HG03342 (cell line): ENCODE results near the gene PTK6.
"Not testable (repeated sequence)": the region's sequence is repeated elsewhere in the genome, so short reads cannot be mapped to it uniquely, and the experiment has no call there.

Experiments used
- ATAC-seq: cut with Tn5 transposase; IDR thresholded peaks from one replicate; pipeline ENCODE4 v1.9.1; 2021; ENCODE audit warnings: mild to moderate bottlenecking, moderate library complexity; ENCODE audit not compliant: unreplicated experiment

Gene PTK6

DNA sequence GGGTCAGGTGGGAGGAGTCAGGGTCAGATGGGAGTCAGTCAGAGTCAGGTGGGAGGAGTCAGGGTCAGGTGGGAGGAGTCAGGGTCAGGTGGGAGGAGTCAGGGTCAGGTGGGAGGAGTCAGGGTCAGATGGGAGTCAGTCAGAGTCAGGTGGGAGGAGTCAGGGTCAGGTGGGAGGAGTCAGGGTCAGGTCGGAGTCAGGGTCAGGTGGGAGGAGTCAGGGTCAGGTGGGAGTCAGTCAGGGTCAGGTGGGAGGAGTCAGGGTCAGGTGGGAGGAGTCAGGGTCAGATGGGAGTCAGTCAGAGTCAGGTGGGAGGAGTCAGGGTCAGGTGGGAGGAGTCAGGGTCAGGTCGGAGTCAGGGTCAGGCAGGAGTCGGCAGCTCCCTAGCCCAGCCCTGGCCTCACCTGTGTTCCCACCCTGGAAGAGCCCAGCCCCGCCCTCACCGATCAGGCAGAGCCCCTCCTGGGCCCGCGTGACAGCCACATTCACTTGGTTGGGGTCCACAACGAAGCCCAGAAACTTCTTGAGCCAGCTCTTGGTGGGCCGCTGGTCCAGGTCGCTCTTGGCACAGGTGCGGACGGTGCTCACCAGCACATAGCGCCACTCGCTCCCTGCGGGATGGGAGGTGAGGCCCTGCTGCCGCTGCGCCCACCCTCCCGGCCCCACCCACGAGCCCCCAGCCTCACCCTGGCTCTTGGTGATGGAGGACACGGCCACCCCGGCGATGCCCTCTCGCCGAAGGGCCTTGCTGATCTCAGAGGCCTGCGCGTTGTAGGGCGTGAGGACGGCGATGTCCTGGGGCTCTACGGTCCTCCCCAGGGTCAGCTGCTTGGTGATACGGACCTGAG, 22.5 kb upstream of the PTK6 start:
- not testable (repeated sequence) for ATAC-seq

DNA sequence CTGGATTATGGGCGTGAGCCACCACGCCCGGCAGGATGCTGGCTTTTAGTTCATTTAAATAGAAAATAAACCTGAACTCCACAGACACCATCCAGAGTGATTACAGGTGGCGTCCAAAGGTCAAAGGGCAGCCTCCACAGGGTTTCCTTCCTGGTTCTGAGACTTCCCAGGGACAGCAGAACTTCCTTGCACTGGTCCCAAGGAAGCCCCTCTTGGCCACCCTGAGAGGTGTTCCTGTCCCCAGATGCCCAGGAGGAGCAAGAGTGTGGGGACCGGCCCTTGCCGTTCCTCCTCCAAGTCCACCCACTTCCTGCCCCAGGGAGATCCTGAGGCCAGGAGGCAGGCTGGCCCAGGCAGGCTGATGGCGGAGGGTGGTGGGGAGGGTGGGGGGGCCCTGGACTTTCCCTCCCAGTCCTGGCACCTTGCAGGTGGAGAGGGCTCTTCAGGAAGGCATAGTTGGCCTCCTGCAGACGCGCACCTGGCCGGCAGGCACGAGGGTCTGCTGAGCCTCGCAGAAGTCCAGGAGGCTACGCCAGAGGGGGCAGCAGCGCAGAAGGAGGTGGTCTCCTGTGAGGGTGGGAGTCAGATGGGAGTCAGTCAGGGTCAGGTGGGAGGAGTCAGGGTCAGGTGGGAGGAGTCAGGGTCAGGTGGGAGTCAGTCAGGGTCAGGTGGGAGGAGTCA, 21.8 kb upstream of the PTK6 start:
- no peak for ATAC-seq

DNA sequence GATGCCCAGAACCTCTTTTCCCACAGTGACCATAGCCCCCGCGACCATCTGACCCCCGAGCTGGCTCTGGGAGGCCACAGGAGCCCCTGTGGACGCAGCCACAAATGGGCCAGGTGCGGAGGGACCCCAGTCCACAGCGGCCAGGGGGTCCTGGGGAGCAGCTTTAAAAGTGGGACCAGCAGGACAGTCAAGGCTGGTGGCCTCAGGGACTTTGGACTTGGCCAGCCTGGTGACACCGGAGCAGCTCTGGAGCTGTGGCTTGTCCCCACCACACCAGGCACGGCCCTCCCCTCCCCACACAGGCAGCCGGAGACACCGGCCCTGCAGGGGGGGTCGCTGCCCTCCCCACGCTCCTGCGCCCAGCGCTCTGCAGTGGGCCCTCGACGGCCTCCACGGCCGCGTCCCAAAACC, 20.3 kb upstream of the PTK6 start:
- no peak for ATAC-seq

DNA sequence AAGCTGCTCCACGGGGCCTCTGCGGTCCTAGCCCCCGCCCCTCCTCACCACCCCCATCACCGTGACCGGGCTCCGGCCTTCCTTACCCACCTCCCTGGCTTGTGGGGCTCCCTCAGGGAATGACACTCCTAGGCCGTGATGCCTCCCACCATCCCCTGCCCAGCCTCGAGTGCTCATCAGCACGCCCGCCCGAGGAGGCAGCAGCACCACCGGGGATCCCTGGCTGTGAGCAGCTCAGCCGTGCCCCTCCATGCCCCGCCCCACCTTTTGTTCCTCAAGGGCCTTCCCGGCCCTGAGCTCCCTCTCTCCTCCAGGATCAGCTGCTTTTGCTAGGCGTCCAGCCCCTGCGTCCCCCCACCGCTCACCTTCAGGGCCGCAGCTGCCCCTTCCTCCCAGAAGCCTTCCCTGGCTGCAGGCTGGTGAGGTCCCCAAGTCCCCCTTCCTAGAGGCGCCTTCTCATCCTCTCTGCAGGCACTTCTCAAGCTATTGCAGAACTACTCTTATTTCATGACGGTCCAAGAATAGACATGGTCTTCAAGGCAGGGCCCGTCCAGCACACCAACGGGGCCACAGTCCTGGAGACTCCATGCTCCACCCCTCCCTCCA, 19.8 kb upstream of the PTK6 start:
- ATAC-seq, result no peak

DNA sequence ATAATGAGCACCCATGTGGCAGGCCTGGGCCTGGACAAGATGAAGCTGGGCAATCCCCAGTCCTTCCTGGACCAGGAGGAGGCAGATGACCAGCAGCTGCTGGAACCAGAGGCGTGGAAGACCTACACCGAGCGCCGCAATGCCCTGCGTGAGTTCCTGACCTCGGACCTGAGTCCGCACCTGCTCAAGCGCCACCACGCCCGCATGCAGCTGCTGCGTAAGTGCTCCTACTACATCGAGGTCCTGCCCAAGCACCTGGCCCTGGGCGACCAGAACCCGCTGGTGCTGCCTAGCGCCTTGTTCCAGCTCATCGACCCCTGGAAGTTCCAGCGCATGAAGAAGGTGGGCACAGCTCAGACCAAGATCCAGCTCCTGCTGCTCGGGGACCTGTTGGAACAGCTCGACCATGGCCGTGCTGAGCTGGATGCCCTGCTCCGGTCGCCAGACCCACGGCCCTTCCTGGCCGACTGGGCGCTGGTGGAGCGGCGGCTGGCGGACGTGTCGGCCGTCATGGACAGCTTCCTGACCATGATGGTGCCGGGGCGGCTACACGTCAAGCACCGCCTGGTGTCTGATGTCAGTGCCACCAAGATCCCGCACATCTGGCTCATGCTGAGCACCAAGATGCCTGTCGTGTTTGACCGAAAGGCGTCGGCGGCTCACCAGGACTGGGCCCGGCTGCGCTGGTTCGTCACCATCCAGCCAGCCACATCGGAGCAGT, 18.6 kb upstream of the PTK6 start:
- no peak for ATAC-seq

DNA sequence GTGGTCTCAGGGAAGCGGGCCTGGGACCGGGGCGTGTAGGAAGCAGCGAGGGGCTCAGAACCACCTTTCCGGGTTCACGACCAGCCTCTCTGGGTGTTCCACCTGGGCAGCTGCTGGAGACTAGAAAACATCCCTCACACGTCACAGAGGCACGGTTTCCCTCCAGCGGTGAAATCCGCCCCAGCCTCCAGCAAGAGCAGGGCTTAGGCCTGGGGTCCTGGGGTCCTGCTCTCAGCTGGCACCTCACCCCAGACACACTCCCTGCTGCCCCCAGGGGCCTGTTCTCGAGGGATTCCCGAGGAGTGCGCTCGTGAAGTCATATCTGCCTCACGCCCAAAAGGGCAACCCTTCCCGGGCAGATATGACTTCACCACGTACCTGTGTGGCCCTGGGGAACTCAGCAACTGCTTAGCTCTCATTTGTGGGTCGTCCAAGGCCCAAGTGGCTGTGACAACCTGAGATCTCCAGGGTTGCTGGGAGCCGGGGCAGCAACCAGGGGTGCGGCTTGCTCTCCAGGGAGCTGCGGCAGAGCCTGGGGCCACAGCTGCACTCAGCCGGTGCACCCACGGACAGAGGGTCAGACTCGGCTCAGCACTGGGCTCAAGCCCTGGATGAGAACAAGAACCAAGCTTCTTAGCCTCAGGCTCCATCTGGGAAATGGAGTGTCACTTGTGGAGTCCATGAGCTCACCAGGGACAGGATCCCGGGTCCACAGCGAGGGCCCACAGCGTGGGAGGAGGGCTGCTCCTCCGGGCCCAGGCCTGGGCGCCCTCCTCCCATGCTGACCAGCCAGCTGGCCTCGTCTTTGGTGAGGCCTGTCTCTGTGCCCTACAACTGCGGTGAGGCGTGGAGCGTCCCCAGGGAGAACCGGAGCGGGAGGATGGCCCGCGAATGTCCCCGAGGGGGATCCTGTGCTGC, 17.4 kb upstream of the PTK6 start:
- ATAC-seq, result no peak

DNA sequence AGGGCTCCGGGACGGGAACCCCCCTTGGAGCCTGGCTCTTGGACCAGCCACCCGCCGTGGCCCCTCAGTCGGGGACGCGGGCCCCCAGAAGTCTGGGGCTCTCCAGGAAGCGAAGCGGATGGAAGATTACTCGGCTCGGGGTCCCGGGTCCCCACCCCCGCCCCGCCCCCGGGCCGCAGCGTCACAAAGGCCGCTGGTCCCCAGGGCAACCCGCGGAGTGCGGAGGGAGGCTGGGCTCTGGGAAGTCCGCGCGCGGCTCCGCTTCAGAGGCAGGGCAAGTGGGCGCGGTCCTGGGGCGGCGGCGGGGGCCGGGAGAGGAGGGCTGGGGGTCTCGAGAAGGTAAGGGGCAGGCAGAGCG, 16.7 kb upstream of the PTK6 start, which contains the start of gene FNDC11:
Gene FNDC11 (plus strand): TSS at position 227 of the 358 bp plus-strand sequence. CDS start 1,505 bp downstream, outside the sequence.
- peak; percentile 24 for ATAC-seq

DNA sequence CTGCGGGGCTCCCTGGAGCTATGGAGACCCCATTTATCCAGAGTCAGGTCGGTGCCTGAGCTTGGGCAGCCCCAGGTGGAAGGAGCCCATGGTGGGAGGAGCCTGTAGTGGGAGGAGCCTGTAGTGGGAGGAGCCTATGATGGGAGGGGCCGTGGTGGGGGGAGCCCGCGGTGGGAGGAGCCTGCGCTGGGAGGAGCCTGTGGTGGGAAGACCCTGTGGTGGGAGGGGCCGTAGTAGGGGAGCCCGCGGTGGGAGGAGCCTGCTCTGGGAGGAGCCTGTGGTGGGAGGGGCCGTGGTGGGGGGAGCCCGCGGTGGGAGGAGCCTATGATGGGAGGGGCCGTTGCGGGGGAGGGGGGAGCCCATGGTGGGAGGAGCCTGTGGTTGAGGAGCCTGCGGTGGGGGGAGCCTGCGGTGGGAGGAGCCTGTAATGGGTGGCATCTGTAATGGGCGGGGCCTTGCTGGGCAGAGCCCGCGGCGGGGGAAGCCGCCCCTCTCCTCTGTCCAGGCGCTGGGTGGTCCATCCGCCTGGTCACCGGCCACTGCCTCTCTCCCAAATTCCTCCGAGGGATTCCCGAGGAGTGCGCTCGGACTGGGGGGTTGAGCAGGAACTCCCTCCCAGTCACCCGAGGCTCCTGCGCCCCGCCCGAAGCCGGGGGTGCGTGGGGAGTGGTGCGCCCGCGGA, 16.2 kb upstream of the PTK6 start:
- ATAC-seq, result peak; percentile 38

DNA sequence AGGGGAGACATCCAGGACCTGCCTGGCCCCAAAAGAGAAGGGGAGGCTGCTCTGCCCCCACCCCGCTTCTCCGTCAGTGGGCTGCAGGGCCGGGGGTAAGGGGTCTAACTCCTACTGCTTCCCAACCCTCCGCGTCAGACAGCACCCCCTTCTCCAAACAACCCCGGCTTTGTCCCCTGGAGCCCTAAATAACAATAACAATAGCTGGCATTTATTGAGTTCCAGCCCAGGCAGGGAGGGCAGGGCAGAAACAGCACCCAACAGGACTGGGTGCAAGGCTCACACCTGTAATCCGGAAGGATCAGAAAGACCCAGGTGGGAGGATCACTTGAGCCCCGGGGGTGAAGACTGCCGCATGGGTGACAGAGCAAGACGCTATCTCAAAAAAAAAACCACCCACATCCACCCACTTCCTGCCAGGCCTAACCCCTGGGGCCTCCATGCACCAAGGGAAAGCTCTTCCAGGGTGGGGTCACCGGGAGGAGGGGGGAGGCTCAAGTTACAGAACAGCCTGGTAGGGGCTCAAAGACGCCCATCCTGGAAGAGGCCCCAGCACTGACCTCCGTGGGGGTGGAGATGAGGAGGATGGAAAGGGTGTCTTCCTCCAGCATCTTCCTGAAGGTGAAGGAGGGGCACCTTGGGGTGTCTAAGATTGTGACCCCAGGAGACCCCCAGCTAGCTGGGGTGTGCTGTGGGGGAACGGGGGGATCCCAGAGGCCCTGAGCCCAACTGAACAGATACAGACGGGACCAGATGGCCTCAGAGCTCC, 15.5 kb upstream of the PTK6 start:
- peak; percentile 31 for ATAC-seq

DNA sequence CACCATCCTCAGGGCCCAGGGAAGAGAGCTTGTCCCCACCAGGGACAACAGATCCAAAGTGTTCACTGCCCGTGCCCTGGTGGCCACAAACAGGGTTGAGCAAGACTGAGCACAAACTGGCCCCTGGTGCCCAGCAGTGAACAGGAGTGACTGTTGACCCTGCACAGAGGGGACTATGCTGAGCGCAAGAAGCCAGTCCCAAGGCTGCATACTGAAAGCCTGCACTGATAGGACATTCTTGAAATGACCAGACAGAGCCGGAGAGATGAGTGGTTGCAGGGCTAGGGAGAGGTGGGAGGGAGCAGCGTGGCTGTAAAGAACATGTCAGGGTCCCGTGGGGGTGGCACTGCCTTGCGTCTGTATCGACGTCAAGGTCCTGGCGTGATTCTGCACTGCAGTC, 13.9 kb upstream of the PTK6 start:
- ATAC-seq, result no peak

DNA sequence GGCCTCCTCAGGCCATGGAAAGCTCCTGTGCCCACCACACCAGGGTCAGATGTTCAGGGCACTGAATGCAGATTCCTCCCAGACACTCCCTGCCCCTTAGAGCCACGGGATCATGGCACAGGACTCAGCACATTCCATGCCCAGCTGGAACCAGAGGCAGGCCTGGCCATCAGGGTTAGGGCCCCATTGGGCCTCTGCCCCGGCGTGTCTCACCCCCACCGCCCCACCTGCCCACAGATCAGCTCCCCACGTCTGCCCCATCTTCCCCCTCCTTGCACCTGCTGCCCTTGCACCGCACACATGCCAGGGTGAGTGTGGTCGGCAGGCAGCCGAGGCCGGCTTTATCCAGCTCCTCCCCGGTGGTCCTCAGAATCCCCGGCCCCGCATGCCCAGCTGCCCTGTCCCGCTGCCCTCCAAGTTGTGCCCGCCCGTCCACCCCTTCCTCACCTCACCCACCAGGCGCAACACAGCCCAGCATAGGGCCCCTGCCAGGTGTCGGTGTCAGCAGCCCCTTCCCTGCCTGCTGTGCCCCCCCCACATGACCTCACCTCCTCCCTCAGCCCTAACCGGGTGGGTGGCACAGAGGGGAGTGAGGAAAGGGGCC, 12.6 kb upstream of the PTK6 start:
- no peak for ATAC-seq

DNA sequence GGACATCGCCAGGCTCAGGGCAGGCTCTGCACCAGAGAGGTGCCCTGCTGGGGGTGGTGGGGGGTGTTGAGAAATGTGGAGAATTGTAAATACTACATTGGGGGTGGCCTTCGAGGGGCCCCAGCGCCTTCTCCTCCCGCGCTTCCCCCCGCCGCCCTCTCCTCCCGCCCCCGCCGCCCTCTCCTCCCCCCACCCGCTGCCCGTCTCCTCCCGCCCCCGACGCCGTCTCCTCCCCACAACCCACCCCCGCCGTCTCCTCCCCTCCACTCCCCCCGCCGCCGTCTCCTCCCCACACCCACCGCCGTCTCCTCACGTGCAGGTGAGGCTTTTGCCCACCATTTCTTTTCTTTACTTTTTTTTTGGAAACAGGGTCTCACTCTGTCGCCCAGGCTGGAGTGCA, 11.8 kb upstream of the PTK6 start:
- no peak for ATAC-seq

DNA sequence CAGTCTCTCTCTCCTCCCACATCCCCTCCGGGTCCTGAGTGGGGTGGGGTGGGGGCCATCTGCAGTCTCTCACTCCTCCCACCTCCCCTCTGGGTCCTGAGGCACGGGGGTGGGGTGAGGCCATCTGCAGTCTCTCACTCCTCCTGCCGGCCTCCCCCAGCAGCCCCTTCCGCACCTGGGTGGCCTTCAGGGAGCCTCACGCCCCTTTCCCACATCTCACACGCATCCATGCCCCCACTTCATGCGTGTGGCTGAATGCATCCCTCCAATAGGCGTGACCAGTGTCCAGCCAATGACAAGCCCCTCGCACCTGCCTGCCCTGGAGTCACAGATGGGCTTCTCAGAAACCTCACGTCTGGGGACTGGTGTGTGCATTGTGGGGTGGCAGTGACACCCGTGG, 11.4 kb upstream of the PTK6 start:
- no peak for ATAC-seq

DNA sequence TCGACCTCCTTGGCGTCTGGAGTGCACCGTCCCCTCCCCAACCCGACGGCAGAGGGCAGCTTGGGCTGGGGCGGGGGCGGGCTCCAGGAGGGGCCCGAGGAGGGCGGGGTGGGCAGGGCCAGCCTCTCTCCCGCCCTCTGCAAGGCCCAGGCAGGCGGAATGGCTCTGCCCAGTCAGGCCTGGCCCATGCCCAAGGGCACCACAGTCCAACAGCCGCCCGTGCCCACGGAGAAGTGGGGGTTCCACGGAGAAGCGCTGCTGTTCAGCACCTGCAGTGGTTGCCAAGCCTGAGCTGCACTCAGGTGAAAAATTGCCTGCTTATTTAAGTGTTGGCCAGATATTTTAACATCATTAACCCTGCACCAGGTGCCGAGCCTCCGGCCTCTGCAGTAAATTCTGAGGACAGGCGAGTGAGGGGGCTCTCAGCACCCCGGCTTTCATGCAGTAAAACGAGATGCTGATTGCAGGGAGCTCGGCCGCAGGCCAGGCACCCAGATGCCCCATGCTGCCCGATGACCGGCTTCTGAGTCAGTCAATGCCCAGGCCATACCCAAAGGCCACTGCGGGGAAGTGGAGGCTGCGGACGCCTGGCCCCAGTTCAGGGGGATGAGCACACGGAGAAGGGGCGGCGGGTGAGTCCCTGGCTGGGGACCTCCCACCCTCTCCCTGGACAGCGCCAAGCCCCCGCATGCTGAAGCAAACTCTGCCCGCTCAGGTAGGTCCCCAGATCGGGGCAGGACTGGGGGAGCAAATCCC, 10.7 kb upstream of the PTK6 start, which contains the start of gene SRMS:
Gene SRMS (minus strand): TSS at position 25 of the 756 bp plus-strand sequence. CDS start 286 bp downstream, outside the sequence.
- no peak for ATAC-seq

DNA sequence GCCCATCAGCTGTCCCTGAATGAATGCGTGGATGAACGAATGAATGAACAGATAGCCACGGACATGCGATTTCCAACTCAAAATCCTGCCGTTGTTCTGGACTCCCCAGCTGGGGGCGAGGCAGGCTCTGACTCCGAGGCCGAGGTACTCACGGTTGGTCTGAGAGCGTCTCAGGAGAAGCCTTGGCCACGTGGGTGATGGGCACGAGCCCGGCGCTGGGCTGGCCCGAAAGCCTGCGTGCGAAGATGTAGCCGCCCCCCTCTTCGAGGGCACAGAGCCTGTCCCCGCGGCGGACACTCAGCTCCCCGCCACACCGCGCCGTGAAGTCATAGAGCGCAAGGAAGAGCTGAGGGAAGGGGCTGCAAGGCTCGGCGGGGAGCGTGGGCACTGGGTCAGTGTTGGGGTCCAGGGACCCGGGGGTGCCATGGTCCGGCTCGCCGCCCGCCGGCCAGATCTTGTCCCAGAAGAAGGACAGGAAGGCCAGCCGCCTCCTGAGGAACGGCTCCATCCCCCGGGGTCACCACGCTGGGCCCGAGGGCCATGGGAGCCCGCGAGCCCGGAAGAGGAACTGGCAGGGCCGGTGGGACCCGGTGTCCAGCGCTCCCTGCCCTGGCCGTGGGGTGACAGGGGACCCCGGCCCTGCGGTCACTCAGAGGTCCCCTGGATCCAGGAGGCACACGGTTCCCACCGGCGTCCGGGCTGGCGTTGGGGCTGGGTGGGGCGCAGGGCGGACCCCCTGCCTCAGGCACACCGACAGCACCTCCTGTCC, 10.0 kb upstream of the PTK6 start:
- no peak for ATAC-seq

DNA sequence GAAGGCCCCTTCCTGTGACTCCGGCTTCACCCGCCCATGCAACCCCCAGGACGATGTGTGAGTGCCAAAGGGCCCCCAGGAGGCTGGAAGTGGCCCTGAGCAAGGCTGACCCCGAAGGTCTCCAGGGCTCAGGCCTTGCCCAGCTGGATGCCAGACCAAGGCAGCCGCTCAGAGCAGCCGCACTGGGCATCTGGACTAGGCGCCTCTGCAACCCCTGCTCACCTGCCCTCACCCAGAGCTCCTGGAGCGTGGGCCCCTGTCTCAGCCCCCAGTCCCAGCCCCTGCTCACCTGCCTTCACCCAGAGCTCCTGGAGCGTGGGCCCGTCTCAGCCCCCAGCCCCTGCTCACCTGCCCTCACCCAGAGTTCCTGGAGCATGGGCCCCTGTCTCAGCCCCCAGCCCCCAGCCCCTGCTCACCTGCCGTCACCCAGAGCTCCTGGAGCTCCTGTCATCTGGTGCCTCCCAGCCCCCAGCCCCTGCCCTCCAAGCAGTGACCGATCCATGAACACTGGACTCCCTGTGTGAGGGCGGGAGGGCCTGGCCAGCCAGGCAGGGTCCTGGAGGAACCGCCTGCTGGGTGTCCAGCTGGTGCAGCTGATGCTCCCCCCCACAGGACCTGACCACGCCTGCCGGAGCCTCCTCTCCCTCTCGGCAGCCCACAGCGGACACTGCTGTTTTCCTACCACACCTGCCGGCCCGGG, 9.2 kb upstream of the PTK6 start:
- ATAC-seq, result no peak
